ENCODE measurements around the gene CCL5.

- TF ChIP-seq CTCF (IDR thresholded peaks at IDR 0.05) (no peak), POLR2A (IDR thresholded peaks at IDR 0.05) (no peak)
Measured at GRCh38 chr17:35913609-35914008, 33.4 kb upstream of the CCL5 start.
